PC-3 (cell line): ENCODE measurements around the gene IL1B.

Source experiments
- CTCF ChIP-seq: fragments of 300-600 bp; sonication (generic); conservative IDR thresholded peaks from 2 replicates; pipeline ENCODE4 v1.5.1; 2017; ENCODE audit warnings: antibody characterized with exemption, low read depth, mild to moderate bottlenecking, low read length
- EZH2 ChIP-seq: fragments of 300-600 bp; sonication (generic); IDR thresholded peaks from one replicate; pipeline ENCODE4 v1.6.1; 2017; ENCODE audit warnings: antibody characterized with exemption, mild to moderate bottlenecking, low read length; ENCODE audit not compliant: unreplicated experiment

- TF ChIP-seq CTCF (no peak), EZH2 (no peak)
These were observed at the start of gene IL1B for GRCh38 chr2:112836695-112837117.
